Activated CD4-positive, CD25-positive, alpha-beta regulatory T cell (primary cell): ENCODE measurements around the gene LAMA2.
A peak's percentile ranks its signal among the peaks of the same experiment; 100 is the strongest.

ENCODE experiments used
- DNase-seq, 4 experiments: peaks; one replicate each; lab custom pipeline; 2025; lab: John Stamatoyannopoulos, UW

The LAMA2 gene

DNA sequence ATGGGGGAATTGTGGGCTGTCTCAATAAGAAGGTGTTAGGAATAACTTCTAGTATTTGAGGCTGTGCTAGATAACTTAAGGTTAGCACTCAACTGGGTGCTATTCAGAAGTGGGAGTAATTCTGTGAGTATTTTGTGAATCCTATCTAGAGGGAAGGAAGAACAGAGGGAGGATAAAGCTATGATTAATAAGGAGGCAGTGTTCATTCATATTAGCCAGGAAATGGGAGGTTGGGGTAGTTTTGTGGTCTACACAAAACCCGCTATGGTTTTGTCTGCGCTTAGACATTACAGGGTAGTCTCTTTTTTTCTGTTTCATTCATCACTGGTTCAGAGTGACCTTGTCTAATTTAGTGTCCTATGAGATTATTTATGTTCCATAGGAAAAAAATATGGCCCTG, 486.0 kb downstream of the LAMA2 start:
- no peak for DNase-seq

DNA sequence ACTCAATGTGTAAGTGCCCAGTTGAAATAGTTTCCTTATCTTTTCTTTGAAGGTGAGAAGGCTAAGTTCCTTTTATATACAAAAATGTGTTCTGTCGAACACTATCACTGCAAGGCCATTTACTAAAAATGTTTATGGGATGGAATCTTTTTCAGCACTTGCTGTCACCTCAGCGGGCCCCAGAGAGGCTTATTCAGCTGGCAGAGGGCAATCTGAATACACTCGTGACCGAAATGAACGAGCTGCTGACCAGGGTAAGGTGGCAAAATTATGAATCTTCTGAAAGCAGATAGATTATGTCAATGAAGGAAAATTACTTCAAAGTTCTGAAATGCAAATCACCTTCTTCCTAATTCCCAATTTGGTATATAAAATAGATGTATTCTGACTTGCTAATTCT, 486.8 kb downstream of the LAMA2 start:
- no peak for DNase-seq

DNA sequence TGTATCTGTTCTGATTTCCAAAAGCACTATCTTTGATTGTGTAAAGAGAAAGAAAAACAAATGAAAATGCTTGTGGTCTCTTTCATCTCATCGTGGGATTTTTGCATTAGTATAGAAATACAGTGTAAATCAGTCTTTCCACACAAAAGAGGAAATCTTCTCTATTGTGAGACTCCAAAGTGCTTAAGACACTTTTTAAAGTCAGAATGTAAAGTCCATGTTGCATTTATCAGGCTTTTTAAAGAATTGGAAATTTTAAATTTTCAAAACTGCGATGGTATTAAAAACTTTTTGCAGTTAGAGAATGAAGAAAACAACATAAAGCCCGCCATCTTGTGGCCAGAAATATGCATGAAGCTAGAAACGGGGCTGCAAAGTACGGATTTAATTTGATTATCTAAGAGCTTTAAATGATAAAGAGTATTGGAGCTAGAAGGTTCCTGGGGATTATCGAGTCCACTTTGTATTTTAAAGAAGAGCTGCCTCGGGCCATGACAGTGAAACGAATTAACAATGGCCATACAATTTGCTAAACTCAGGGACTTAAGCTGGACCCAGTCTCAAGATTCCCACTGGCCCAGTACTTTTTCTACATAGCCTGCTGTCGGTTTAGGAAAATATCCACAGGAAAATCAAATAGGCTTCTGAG, 487.5 kb downstream of the LAMA2 start:
- peak in 1 of 4 experiments; percentile 8 for DNase-seq

DNA sequence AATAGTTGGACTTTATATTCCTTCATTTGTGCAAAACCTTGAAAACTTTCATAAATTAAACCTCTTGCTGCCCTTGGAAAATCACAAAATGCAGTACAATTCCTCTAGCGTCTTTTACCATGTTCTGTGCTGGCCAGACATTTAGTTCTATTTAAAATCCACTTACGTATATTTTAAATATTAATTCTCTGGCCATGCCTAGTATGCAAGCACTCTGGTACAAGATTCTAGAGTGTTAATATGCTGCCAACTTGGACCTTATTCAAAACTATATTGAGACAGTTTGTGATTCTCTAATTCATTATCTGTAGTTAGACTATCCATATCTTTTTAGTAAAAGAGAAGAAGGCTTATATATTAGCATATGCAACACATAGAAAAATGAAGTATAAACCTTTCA, 498.9 kb downstream of the LAMA2 start:
- DNase-seq, result no peak

DNA sequence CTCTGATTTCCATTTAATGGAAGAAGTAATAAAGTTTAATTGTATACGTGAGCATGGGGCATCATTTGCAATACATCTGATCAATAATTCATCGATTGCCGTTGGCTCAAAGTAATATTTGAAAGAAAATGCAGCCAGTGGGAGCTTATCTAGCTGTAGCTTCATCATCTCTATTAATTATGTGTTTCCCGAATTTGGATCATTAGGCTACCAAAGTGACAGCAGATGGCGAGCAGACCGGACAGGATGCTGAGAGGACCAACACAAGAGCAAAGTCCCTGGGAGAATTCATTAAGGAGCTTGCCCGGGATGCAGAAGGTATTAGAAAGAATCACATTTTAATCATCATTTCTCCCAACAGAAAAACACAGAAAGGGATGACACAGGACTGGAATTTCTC, 500.0 kb downstream of the LAMA2 start:
- no peak for DNase-seq

DNA sequence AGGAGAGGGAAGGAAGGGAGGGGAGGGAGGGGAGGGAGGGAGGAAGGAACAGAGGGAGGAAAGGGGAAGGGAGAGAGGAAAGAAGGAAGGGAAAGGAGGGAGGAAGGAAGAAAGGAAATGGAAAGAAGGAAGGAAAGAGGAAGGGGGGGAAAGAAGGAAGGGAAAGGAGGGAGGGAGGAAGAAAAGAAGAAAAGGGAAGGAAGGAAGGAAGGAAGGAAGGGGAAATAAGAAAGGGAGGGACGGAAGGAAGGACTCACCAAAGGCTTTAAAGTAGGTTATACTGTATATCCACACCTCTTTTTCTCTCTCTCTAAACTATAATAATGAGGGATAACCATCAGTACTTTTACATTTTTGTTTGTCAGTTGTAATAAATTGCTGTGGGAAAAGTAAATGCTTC, 502.2 kb downstream of the LAMA2 start:
- DNase-seq, result no peak

DNA sequence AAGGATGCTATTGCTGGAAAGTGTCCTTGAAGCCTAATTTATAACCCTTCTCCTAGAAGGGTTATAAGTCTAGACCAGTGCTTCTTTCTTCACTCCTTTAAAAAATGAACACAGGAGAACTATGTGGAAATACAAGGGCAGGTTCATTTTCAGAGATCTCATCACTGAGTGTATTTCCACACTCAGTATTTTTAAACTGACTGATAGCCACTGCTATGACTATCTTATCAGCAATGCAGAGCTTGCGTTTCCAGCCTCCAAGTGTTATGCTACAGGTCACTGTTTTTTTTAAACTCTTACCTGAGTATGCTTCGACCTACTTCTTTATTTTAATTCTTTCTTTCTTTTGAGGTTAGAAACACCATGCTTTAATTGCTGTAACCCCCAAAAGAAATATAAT, 508.0 kb downstream of the LAMA2 start:
- no peak for DNase-seq

DNA sequence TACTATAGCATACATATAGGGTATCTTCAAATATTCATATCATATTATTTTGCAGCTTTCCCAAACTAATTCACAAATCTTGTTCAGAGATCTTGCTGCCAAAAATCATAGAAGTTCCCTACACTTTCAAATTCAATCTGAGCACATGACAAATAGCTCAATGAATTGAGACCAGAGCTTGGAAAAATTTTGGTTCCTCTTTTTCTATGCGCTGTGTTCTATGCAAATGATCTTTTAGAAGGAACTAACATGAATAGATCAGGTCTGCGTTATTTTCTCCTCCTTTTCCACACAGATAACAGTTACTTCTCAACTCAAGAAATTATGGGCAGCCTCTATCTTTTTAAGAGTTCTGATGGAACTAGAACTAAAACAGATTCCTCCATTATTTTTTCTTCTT, 510.7 kb downstream of the LAMA2 start:
- no peak for DNase-seq

DNA sequence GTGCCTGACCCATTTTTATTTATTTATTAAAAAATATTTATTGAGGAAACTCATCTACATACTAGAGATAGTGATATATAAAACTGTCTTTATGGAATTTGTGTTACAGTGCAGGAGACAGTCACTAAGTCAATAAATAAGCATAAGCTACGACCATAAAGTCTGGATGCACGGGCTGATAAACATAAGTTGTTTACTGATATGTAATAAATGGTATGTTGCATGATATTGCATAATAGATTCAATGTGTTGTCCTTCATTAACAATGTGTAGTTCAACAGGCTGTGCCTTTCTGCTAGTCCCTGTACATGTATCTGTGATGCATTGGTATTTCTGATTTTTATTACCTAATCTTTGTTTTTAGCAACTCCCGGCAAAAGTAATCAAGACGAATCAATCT, 515.8 kb downstream of the LAMA2 start:
- no peak for DNase-seq

DNA sequence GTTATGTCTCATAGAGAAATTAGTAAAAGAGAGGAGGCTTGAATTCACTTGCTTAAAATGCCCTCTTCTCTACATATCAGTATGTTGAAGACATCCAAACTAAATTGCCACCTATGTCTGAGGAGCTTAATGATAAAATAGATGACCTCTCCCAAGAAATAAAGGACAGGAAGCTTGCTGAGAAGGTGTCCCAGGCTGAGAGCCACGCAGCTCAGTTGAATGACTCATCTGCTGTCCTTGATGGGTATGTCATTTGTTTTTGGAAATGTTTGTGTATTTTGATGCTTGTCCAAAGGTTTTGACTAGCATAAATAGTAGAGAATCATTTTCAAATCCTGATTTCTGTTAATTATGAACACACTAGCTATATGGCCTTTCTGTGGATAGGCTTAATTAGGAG, 519.3 kb downstream of the LAMA2 start:
- no peak for DNase-seq

DNA sequence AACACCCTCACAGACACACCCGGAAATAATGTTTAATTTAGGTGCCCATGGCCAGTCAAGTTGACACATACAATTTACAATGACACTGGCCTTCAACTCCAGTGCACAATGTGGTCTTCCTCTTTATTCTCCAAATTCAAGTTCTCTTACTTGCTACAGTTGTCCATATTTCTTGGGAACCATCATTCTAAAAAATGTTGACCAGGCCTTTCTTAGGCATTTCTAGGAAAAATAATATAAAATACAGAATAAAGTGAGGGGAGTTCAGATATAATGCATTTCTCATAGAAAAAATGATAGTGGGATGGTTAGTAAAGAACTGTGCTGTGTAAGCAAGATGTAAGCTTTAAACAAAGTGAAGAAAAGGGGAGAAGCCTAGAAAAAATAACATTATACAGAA, 528.2 kb downstream of the LAMA2 start:
- DNase-seq, result no peak

DNA sequence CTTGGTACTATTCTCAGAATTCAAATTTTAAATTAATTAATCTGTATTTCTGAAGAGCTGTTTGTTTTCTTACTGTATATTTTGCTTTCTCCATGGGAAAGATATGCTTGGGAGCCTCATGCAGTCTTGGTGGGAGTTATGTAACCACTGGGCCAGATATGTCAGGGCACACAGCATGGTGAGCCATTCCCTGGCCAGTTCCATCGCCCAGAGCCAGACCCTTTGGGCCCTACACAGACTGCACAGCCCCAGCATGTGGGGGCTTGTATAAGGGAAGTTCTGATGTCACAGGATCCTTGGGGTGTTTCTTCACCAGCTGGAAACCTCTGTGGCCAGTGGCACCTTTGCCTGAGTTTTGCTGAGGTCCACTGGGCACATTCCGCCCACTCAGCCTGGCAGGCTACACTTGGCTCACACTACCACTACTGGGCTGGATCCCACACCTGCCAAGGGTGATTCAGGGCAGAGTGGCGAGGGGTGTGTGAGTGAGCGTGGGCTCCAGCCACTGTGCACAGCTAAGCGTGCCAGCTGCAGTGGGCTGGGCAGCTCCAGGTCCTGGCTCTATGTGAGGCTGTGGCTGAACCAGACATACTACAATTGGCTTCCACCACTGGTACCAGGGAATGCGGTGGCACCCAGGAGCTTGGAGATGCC, 533.5 kb downstream of the LAMA2 start:
- no peak for DNase-seq

DNA sequence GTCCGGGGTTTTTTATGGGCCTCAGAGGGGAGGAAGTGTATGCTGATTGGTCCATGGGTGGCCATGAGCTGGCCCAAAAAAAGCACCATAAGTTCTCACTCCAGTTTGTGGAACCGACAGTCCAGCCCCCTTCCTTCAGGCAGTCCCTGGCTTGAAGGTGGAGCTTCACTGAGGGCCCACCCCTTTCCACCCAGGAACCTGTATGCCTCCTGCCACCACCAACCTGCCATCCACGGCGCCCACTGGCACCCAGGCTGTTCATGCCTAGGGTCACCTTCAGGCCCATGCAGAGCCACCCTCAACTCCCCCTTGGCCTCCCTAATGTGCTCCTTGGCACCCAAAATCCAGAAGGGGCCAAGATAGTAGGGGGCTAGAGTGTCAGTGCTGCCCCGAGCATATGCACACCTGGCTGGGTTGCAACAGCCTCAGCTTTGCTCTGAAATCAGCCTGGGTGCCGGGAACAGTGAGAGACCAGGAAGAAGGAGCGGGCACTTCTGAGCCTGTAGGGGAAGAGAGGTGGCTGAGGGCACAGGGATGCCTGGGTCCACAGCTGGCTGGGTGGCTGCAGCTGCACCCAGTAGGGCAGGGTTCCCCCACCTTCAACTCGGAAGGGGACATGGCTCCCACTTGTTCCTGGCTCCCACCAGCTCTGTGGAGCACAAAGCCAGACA, 534.6 kb downstream of the LAMA2 start:
- DNase-seq, result no peak

DNA sequence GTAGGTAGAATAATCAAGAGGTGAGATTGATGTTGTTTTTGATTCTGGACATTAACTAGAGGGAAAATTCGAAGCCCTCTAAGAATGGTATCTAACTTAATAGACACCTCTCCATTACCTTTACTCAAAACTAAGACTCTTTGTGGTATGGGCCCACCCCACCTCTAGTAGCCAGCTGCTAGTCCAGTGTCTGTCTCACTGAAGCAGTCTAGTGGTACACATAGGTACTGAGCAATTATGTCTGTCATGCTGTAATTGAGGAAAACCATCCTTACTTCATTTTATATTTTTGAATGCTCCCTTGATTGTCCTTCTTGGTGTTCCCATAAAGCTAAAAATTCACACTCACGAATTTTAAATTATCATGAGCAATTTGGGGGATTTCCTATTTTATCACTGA, 536.4 kb downstream of the LAMA2 start:
- DNase-seq, result no peak

DNA sequence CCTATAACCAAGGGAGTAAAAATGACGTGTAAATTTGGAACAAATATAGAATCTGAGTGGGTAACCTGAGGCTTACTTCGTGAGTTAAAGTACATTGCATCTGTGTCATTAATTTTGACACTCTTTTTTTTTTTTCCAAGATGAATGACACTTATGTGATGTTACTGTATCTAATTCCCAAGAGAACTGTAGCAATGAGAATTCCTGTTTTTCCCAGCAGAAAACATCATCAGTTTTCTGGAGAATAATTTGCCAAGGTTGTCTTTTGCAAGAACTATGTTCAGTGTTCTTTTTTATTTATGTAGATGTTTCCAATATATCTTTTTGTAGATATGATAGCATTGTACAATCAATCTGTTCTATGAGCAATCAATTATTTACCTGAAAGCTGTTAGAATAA, 543.4 kb downstream of the LAMA2 start:
- no peak for DNase-seq

DNA sequence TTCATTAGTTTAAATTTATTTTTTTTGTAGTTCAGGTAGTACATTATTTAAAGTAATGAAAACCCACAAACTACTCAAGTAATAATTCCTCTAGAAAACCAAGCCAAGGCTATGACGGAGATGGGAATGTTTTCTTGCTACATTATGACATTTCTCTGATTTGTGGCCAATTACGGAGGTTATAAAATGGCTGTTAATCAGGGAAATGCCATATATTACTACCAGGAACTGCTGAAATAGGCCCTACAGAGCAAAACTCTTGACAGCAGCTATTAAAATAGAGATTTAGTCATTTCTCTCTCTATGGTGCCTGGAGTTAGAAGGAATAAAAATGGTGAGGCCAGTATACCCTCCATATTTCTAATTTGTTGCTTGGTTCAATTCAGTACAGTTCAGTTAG, 547.0 kb downstream of the LAMA2 start:
- DNase-seq, result no peak

DNA sequence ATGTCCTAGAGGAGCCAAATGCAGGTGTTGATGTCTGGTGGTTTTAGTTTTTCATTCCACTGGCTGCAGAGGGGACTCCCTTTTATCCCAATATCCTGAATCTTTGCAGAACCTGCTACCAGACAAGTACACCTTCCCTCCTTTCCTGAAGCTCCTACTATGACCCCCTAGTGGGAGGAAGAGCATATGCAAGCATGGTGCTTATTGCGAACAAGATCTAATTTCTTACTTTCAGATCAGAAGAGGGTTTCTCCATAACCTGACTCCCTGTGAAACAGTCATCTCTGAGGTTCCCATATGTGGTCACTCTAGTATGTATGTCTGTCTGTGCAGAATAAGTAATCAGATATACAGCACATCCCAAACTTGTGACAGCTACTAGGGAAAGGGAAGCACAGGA, 549.8 kb downstream of the LAMA2 start:
- DNase-seq, result no peak

DNA sequence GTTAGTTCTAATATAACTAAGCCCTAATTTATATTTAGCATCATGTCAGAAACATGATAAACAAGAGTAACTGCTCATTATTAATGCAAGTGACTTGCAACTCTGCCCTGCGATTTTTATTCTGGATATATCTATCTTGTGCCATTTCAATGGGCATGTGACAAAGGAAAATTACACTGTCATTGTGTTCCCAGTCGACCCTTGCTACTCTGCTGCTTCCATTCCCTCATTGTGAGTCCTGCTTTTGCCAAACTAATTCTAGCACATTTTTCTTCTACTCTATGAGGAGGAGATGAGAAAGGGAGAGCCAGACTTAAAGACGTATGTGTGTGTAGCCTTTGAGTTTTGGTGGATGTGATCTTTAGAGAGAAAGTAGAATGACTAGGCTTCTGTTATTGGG, 551.2 kb downstream of the LAMA2 start:
- DNase-seq, result no peak

DNA sequence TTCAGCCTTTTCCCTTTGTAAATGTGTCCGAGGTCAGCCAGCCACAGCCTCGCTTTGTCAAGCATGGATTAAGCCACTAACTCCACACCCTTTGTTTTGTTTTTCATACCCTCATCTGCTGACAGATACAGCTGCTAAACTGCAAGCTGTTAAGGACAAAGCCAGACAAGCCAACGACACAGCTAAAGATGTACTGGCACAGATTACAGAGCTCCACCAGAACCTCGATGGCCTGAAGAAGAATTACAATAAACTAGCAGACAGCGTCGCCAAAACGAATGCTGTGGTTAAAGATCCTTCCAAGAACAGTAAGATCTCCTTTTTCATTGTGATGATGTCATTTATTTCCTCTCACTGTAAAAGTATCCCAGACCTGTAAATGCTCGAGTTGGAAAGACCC, 557.8 kb downstream of the LAMA2 start:
- DNase-seq, result no peak

DNA sequence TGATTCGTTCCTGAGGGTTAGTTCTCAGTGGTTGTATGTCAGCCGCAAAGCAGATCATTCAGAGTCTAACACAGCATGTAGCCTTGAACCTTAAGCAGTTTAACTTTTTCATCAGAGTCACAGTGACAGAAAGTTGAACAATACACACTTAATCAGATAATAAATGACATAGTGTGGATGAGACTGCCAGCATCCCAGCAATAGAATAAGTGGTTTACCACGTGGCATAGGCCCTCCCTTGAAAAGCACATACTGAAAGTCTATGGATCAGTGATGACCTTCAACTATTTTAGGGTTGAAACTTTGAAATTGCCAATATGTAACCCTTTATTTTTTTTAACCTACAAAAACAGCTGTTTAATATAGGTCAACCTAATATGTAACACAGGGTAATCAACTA, 561.7 kb downstream of the LAMA2 start:
- no peak for DNase-seq

DNA sequence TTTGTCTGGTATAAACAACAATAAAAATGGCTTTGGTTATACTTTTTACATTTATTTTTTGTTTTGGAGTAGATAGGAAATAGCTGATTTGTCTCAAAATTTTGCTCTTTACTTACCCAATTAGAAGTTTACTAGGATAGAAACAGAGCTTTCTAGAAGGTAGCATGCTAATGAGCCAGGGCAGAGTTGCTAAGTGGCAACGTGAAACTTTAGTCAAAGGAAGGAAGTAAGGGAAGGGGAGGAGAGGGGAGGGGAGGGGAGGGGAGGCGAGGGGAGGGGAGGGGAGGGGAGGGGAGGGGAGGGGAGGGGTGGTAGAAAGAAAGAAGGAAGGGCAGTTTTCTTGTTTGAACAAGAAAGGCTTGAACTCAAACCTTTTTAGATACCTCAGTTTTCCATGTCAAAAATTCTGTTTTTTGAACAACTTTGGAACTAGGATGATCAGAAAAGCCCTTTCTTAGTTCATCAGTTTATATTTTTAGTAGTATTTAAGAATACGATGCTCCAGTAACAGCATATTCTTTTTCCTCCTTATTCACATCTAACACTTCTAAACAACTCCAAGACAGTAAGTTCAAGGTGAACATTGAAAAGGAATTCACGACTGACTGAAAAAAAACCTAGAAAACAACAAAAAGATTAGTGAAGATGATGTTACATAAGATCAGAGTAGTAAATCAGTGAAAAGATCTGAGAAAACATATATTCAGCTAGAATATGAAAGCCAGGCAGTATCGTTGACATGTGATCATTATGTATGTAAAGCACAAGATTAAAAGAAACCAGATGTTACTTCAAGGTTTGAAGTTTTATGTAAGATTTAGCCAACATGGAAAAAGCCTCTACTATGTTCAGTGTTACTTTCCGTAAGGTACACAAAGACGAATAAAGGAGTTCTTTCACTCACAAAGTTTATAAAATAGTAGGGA, 563.6 kb downstream of the LAMA2 start:
- no peak for DNase-seq

DNA sequence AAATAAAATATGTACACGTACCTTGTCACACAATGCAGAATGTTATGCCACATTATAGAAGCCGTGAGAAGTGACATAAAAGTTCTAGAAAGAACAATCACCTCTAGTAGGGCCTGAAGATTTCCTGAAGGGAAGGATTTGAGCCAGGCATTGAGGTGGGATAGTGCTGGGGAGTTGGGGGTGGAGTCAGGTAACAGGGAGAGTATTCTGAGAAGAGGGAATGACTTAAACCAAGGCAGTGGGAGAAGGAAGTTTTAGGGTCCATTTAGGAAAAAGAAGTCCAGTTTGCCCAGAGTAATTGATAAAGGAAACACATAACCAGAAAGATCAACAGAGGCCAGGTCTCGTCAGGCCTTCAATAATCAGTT, 564.2 kb downstream of the LAMA2 start:
- DNase-seq, result no peak

DNA sequence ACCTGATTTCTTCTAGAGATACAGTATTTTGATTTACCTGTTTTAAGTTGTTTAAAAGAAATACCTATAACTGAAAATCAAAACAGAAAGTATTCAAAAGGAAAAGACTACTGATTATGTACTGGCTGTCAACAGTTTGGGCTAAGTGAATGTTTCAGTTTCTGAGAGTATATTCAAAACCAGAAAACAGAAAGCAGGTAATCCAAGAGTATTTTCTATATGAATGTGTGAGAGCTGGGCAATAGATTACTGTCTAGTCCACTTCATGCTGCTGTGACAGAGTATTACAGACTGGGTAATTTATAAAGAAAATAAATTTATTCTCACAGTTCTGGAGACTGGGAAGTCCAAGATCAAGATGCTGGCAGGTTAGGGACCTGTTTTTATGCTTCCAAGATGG, 566.0 kb downstream of the LAMA2 start:
- DNase-seq, result no peak
